PC-3 (cell line): ENCODE data around the gene CRABP2. TPM values are rescaled to one million over a fixed set of nuclear protein-coding genes. Genes with fewer than 3 reads are reported as not detected.

Experiments used
- ATAC-seq: fragments of 200-7000 bp; cut with Tn5 transposase; 2 replicates; pipeline ENCODE4 v1.9.1; 2020; ENCODE audit warnings: mild to moderate bottlenecking, moderate library complexity
- BruUV-seq: library from RNA; stranded (reverse); fragments of 400-500 nt; replicated peaks from 2 replicates; lab custom pipeline; 2021; lab: Mats Ljungman, UMichigan
- CTCF ChIA-PET: fragments of 300-600 bp; sonication (Branson Sonifier 250); formaldehyde crosslinking; loops from one replicate; lab custom pipeline; 2022; ENCODE audit warnings: antibody characterized with exemption; lab: Charles Lee
- POLR2A ChIA-PET: fragments of 300-600 bp; sonication (Branson Sonifier 250); formaldehyde crosslinking; loops from one replicate; lab custom pipeline; 2022; ENCODE audit warnings: antibody characterized with exemption; ENCODE audit not compliant: unreplicated experiment; lab: Charles Lee
- DNase-seq: peaks from one replicate; pipeline ENCODE4 v3.0.0-alpha.2; 2015
- H2AFZ ChIP-seq: fragments of 300-600 bp; sonication (generic); 2 replicates; pipeline ENCODE4 v1.6.0; 2016; ENCODE audit warnings: antibody characterized with exemption, low read length
- H3F3A ChIP-seq: fragments of 300-600 bp; sonication (generic); one replicate; pipeline ENCODE4 v1.6.0; 2017; ENCODE audit warnings: antibody characterized with exemption, low read length, control low read depth, mild to moderate bottlenecking; ENCODE audit not compliant: unreplicated experiment
- H3K27ac ChIP-seq: fragments of 300-600 bp; sonication (generic); 2 replicates; pipeline ENCODE4 v1.5.1; 2016; ENCODE audit warnings: mild to moderate bottlenecking, low read length
- H3K27me3 ChIP-seq: fragments of 300-600 bp; sonication (generic); 2 replicates; pipeline ENCODE4 v1.6.1; 2016; ENCODE audit warnings: low read length, mixed read lengths
- H3K36me3 ChIP-seq: fragments of 300-600 bp; sonication (generic); 2 replicates; pipeline ENCODE4 v1.6.1; 2016; ENCODE audit warnings: low read depth, mixed run types, low read length, mixed read lengths
- H3K4me1 ChIP-seq: fragments of 300-600 bp; sonication (generic); 2 replicates; pipeline ENCODE4 v1.5.1; 2016; ENCODE audit warnings: low read length; ENCODE audit not compliant: insufficient read depth
- H3K4me2 ChIP-seq: fragments of 300-600 bp; sonication (generic); 2 replicates; pipeline ENCODE4 v1.6.0; 2016; ENCODE audit warnings: low read length
- H3K4me3 ChIP-seq: fragments of 300-600 bp; sonication (generic); 2 replicates; pipeline ENCODE4 v1.5.1; 2016; ENCODE audit warnings: mild to moderate bottlenecking, low read length, mixed read lengths
- H3K79me2 ChIP-seq: fragments of 300-600 bp; sonication (generic); 2 replicates; pipeline ENCODE4 v1.6.1; 2017; ENCODE audit warnings: low read length, mixed read lengths
- H3K9ac ChIP-seq: fragments of 300-600 bp; sonication (generic); 2 replicates; pipeline ENCODE4 v1.6.0; 2016; ENCODE audit warnings: mild to moderate bottlenecking, low read length
- H3K9me2 ChIP-seq: fragments of 300-600 bp; sonication (generic); replicated peaks from 2 replicates; pipeline ENCODE4 v1.6.1; 2016; ENCODE audit warnings: mixed run types, low read length, mixed read lengths
- H3K9me3 ChIP-seq: fragments of 300-600 bp; sonication (generic); 2 replicates; pipeline ENCODE4 v1.6.1; 2016; ENCODE audit warnings: low read length, mixed read lengths
- H4K20me1 ChIP-seq: fragments of 300-600 bp; sonication (generic); 2 replicates; pipeline ENCODE4 v1.6.1; 2016; ENCODE audit warnings: low read length, mixed read lengths
- CTCF ChIP-seq: fragments of 300-600 bp; sonication (generic); conservative IDR thresholded peaks from 2 replicates; pipeline ENCODE4 v1.5.1; 2017; ENCODE audit warnings: antibody characterized with exemption, low read depth, mild to moderate bottlenecking, low read length
- EZH2 ChIP-seq: fragments of 300-600 bp; sonication (generic); IDR thresholded peaks from one replicate; pipeline ENCODE4 v1.6.1; 2017; ENCODE audit warnings: antibody characterized with exemption, mild to moderate bottlenecking, low read length; ENCODE audit not compliant: unreplicated experiment
- EZH2phosphoT487 ChIP-seq: fragments of 300-600 bp; sonication (generic); IDR thresholded peaks from 2 replicates; pipeline ENCODE4 v1.6.1; 2018; ENCODE audit warnings: mild to moderate bottlenecking, antibody characterized with exemption, low read length, borderline replicate concordance
- intact Hi-C: fragments of 100-400 bp; cut with micrococcal nuclease; formaldehyde crosslinking; loops from 2 replicates; pipeline ENCODE4 v1.9.0; 2023
- total RNA-seq: library from RNA; depleted of rRNA; stranded (reverse); fragments of >200 nt; gene quantifications from 2 replicates; pipeline ENCODE4 v1.2.3, GENCODE V29; 2014

The CRABP2 gene
- total RNA-seq, 1 experiment from 2014 or later, result 120 TPM

GRCh38 chr1:156750191-156750672 is 44.8 kb upstream of the CRABP2 start:
- H3K4me2 ChIP-seq, result peak overlapping the region; percentile 96
- intact Hi-C loops, result no loop called here
- ChIA-PET CTCF (interaction anchor here (0.6 to 1.6 kb wide), 2 partner anchors 24 to 293 kb away, joined by 3 to 7 read pairs; no protein-coding TSS in a partner anchor), POLR2A (no interaction called here)
- H3K9me2 ChIP-seq, result no peaks in the 10 kb centered on the region
- no peaks in the 10 kb centered on the region for H3K9me3 ChIP-seq
- peak overlapping the region; percentile 99 for H3K27ac ChIP-seq
- H3K27me3 ChIP-seq, result no peaks in the 10 kb centered on the region
- peaks cover 56% of the 10 kb centered on the region for H3K4me1 ChIP-seq
- TF ChIP-seq EZH2, result no peak
- no peak for TF ChIP-seq CTCF
- no peak for TF ChIP-seq EZH2phosphoT487
- peak overlapping the region; percentile 43 for H2AFZ ChIP-seq
- H3K4me3 ChIP-seq, result peak overlapping the region; percentile 86
- peaks cover 11% of the 10 kb centered on the region for H3F3A ChIP-seq
- ATAC-seq (peak; percentile 1; the same call in 1 of the 2 replicates), DNase-seq (peak; percentile 84)
- peaks cover 76% of the 10 kb centered on the region for H3K79me2 ChIP-seq
- peaks cover 16% of the 10 kb centered on the region; the same call in 1 of the 2 replicates for H3K36me3 ChIP-seq
- no TSS peak for BruUV-seq
- H4K20me1 ChIP-seq, result 0 out of 2 replicates have a peak, but pooled peaks cover 5% of the 10 kb centered on the region
- H3K9ac ChIP-seq, result peak overlapping the region; percentile 99

- H3K36me3 ChIP-seq, result peaks cover 23% of the 10 kb centered on the region; the same call in 1 of the 2 replicates
- no peaks in the 10 kb centered on the region for H3K27me3 ChIP-seq
- H3K4me2 ChIP-seq, result peak overlapping the region; percentile 96
- no peaks in the 10 kb centered on the region for H3K9me2 ChIP-seq
- H3K27ac ChIP-seq, result peak overlapping the region; percentile 99
- 0 out of 2 replicates have a peak, but pooled peaks cover 5% of the 10 kb centered on the region for H4K20me1 ChIP-seq
- no peak for TF ChIP-seq CTCF
- H3K9ac ChIP-seq, result peak overlapping the region; percentile 99
- ATAC-seq, result no peak
- H3K4me1 ChIP-seq, result peaks cover 56% of the 10 kb centered on the region
- POLR2A ChIA-PET, result no interaction called here
- H3K4me3 ChIP-seq, result peak overlapping the region; percentile 86
- intact Hi-C loops, result no loop called here
- peaks cover 83% of the 10 kb centered on the region for H3K79me2 ChIP-seq
- no peaks in the 10 kb centered on the region for H3K9me3 ChIP-seq
- peaks cover 11% of the 10 kb centered on the region for H3F3A ChIP-seq
- no peak overlapping the region for H2AFZ ChIP-seq
- CTCF ChIA-PET, result interaction anchor here (0.6 to 1.6 kb wide), 2 partner anchors 24 to 292 kb away, joined by 3 to 7 read pairs; no protein-coding TSS in a partner anchor
- peak; percentile 44 for DNase-seq
- no TSS peak for BruUV-seq
These were observed 44.2 kb upstream of the CRABP2 start for GRCh38 chr1:156749419-156750118.
